WTC11 (cell line): Measurements from ENCODE around the gene RNF150.

Experiments
- CREB1 ChIP-seq: sonication (generic); formaldehyde crosslinking; IDR thresholded peaks from 2 replicates; pipeline ENCODE4 v1.8.0; 2023; ENCODE audit warnings: mild to moderate bottlenecking, missing genetic modification reagents
- ETV6 ChIP-seq: sonication (generic); formaldehyde crosslinking; IDR thresholded peaks from 2 replicates; pipeline ENCODE4 v1.8.1; 2022; ENCODE audit warnings: mild to moderate bottlenecking, missing genetic modification reagents
- FOXJ3 ChIP-seq: sonication (generic); formaldehyde crosslinking; IDR thresholded peaks from 2 replicates; pipeline ENCODE4 v1.9.0; 2021; ENCODE audit warnings: missing genetic modification reagents, mild to moderate bottlenecking, borderline replicate concordance
- JUN ChIP-seq: sonication (generic); formaldehyde crosslinking; IDR thresholded peaks from 2 replicates; pipeline ENCODE4 v1.8.0; 2023; ENCODE audit warnings: mild to moderate bottlenecking, missing genetic modification reagents
- ZNF121 ChIP-seq: sonication (generic); formaldehyde crosslinking; IDR thresholded peaks from 2 replicates; pipeline ENCODE4 v1.8.0; 2023; ENCODE audit warnings: missing genetic modification reagents
- TF ChIP-seq, protein P1 (sequence below): sonication (generic); formaldehyde crosslinking; conservative IDR thresholded peaks from 2 replicates; pipeline ENCODE4 v1.8.1; 2023; ENCODE audit warnings: mild to moderate bottlenecking, low read depth, missing genetic modification reagents, moderate library complexity
- TF ChIP-seq, protein P2 (sequence below): fragments of 200-600 bp; IDR thresholded peaks from 2 replicates; pipeline ENCODE4 v1.8.0; 2022; ENCODE audit warnings: antibody characterized with exemption

- TF ChIP-seq FOXJ3 (no peak), ZNF121 (no peak), JUN (no peak), ETV6 (no peak), CREB1 (CRISPR knock-in tag) (no peak)
- TF ChIP-seq, protein P1, sequence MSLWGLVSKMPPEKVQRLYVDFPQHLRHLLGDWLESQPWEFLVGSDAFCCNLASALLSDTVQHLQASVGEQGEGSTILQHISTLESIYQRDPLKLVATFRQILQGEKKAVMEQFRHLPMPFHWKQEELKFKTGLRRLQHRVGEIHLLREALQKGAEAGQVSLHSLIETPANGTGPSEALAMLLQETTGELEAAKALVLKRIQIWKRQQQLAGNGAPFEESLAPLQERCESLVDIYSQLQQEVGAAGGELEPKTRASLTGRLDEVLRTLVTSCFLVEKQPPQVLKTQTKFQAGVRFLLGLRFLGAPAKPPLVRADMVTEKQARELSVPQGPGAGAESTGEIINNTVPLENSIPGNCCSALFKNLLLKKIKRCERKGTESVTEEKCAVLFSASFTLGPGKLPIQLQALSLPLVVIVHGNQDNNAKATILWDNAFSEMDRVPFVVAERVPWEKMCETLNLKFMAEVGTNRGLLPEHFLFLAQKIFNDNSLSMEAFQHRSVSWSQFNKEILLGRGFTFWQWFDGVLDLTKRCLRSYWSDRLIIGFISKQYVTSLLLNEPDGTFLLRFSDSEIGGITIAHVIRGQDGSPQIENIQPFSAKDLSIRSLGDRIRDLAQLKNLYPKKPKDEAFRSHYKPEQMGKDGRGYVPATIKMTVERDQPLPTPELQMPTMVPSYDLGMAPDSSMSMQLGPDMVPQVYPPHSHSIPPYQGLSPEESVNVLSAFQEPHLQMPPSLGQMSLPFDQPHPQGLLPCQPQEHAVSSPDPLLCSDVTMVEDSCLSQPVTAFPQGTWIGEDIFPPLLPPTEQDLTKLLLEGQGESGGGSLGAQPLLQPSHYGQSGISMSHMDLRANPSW = no peak
- TF ChIP-seq, protein P2, sequence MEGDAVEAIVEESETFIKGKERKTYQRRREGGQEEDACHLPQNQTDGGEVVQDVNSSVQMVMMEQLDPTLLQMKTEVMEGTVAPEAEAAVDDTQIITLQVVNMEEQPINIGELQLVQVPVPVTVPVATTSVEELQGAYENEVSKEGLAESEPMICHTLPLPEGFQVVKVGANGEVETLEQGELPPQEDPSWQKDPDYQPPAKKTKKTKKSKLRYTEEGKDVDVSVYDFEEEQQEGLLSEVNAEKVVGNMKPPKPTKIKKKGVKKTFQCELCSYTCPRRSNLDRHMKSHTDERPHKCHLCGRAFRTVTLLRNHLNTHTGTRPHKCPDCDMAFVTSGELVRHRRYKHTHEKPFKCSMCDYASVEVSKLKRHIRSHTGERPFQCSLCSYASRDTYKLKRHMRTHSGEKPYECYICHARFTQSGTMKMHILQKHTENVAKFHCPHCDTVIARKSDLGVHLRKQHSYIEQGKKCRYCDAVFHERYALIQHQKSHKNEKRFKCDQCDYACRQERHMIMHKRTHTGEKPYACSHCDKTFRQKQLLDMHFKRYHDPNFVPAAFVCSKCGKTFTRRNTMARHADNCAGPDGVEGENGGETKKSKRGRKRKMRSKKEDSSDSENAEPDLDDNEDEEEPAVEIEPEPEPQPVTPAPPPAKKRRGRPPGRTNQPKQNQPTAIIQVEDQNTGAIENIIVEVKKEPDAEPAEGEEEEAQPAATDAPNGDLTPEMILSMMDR = no peak
Measured at GRCh38 chr4:140952717-140953116, 180.6 kb downstream of the RNF150 start.
